Activated CD4-positive, alpha-beta T cell treated with anti-CD3 and anti-CD28 coated beads, Interleukin-2, amount 50 U/mL, for 24 hours (primary cell): ENCODE results near the gene AGBL4.
"Not testable (repeated sequence)": the region's sequence is repeated elsewhere in the genome, so short reads cannot be mapped to it uniquely, and the experiment has no call there.

Experiments used
- DNase-seq, 2 donors: peaks; one replicate each; pipeline ENCODE4 v3.0.0-alpha.2; 2020; ENCODE audit warnings: low read depth in 1 of 2, low spot score in 1 of 2

AGBL4 gene

GRCh38 chr1:49050041-49050440 is 973.7 kb downstream of the AGBL4 start:
- DNase-seq: no peak

GRCh38 chr1:49048188-49048587 is 975.6 kb downstream of the AGBL4 start:
- no peak for DNase-seq

- no peak for DNase-seq
These were observed 977.4 kb downstream of the AGBL4 start for GRCh38 chr1:49046305-49046704.

GRCh38 chr1:49045371-49045770 is 978.4 kb downstream of the AGBL4 start:
- no peak for DNase-seq

- no peak for DNase-seq
These were observed 987.1 kb downstream of the AGBL4 start for GRCh38 chr1:49036700-49037099.

- no peak for DNase-seq
These were observed 995.4 kb downstream of the AGBL4 start for GRCh38 chr1:49028396-49028795.

- DNase-seq: no peak
These were observed 997.4 kb downstream of the AGBL4 start for GRCh38 chr1:49026230-49026811.

- DNase-seq: no peak
These were observed 1007.5 kb downstream of the AGBL4 start for GRCh38 chr1:49016030-49016977.

GRCh38 chr1:49013079-49013478 is 1010.7 kb downstream of the AGBL4 start:
- no peak for DNase-seq

GRCh38 chr1:49002981-49003380 is 1020.8 kb downstream of the AGBL4 start:
- DNase-seq: not testable (repeated sequence)

- DNase-seq: no peak
These were observed 1024.4 kb downstream of the AGBL4 start for GRCh38 chr1:48999321-48999720.

- DNase-seq: no peak
These were observed 1027.4 kb downstream of the AGBL4 start for GRCh38 chr1:48996311-48996710.

GRCh38 chr1:48988633-48989197 is 1035.0 kb downstream of the AGBL4 start:
- DNase-seq: no peak

GRCh38 chr1:48979940-48980339 is 1043.8 kb downstream of the AGBL4 start:
- no peak for DNase-seq

- DNase-seq: no peak
These were observed 1045.3 kb downstream of the AGBL4 start for GRCh38 chr1:48978413-48978812.

GRCh38 chr1:48977273-48977672 is 1046.5 kb downstream of the AGBL4 start:
- DNase-seq: no peak

GRCh38 chr1:48969971-48970370 is 1053.8 kb downstream of the AGBL4 start:
- DNase-seq: no peak

- DNase-seq: no peak
These were observed 1056.4 kb downstream of the AGBL4 start for GRCh38 chr1:48967318-48967717.

- DNase-seq: no peak
These were observed 1057.2 kb downstream of the AGBL4 start for GRCh38 chr1:48966583-48966982.

GRCh38 chr1:48960320-48960719 is 1063.4 kb downstream of the AGBL4 start:
- no peak for DNase-seq

GRCh38 chr1:48955774-48956173 is 1068.0 kb downstream of the AGBL4 start:
- no peak for DNase-seq

GRCh38 chr1:48953617-48954016 is 1070.1 kb downstream of the AGBL4 start:
- no peak for DNase-seq
